Progenitor cell of endocrine pancreas (in vitro differentiated cells): ENCODE measurements around the gene NFIL3. TPM values are rescaled to one million over a fixed set of nuclear protein-coding genes. Genes with fewer than 3 reads are reported as not detected.

ENCODE experiments used
- DNase-seq: peaks from one replicate; pipeline ENCODE4 v3.0.0; 2021; ENCODE audit warnings: low spot score; ENCODE audit not compliant: unreplicated experiment
- H3K27ac Mint-ChIP-seq: 2 replicates; pipeline ENCODE4 v1.8.0; 2021; ENCODE audit warnings: mild to moderate bottlenecking, moderate library complexity, mixed read lengths
- H3K27me3 Mint-ChIP-seq: 2 replicates; pipeline ENCODE4 v1.8.0; 2021; ENCODE audit warnings: mixed read lengths
- H3K36me3 Mint-ChIP-seq: 2 replicates; pipeline ENCODE4 v1.8.0; 2022; ENCODE audit warnings: mixed read lengths; ENCODE audit not compliant: insufficient read depth
- H3K4me1 Mint-ChIP-seq: 2 replicates; pipeline ENCODE4 v1.8.0; 2021; ENCODE audit warnings: low read depth, mixed read lengths
- H3K4me3 Mint-ChIP-seq: 2 replicates; pipeline ENCODE4 v1.8.0; 2021; ENCODE audit warnings: low read depth, mild to moderate bottlenecking, moderate library complexity, mixed read lengths
- H3K9me3 Mint-ChIP-seq: 2 replicates; pipeline ENCODE4 v1.8.0; 2021; ENCODE audit warnings: low read depth, mixed read lengths
- CTCF ChIP-seq: fragments of 200-600 bp; sonication (generic); IDR thresholded peaks from one replicate; pipeline ENCODE4 v1.5.0; 2021; ENCODE audit warnings: antibody characterized with exemption, mild to moderate bottlenecking; ENCODE audit not compliant: unreplicated experiment
- total RNA-seq: library from RNA; stranded (reverse); gene quantifications from 2 replicates; pipeline ENCODE4 v1.2.1, GENCODE V29; 2021

NFIL3 gene
- total RNA-seq, 1 donor from 2014 or later = 22.0 TPM

GRCh38 chr9:91411096-91411771 lies 12.4 kb downstream of the NFIL3 start:
- no peak overlapping the region for H3K4me3 Mint-ChIP-seq
- no peaks in the 10 kb centered on the region for H3K27me3 Mint-ChIP-seq
- no peaks in the 10 kb centered on the region for H3K4me1 Mint-ChIP-seq
- no peak for TF ChIP-seq CTCF
- H3K36me3 Mint-ChIP-seq = peaks cover 26% of the 10 kb centered on the region
- no peaks in the 10 kb centered on the region for H3K9me3 Mint-ChIP-seq
- no peak for DNase-seq
- H3K27ac Mint-ChIP-seq = no peak overlapping the region

- no peak overlapping the region for H3K4me3 Mint-ChIP-seq
- no peak overlapping the region for H3K27ac Mint-ChIP-seq
- no peaks in the 10 kb centered on the region for H3K4me1 Mint-ChIP-seq
- no peaks in the 10 kb centered on the region for H3K9me3 Mint-ChIP-seq
- H3K36me3 Mint-ChIP-seq = peaks cover 27% of the 10 kb centered on the region
- no peak for TF ChIP-seq CTCF
- H3K27me3 Mint-ChIP-seq = no peaks in the 10 kb centered on the region
- DNase-seq = no peak
Observed at GRCh38 chr9:91410161-91410560, 13.5 kb downstream of the NFIL3 start.

GRCh38 chr9:91408475-91408874 lies 15.2 kb downstream of the NFIL3 start:
- Mint-ChIP-seq H3K36me3 (peaks cover 28% of the 10 kb centered on the region), H3K4me1 (peaks cover 4% of the 10 kb centered on the region), H3K4me3 (no peak overlapping the region), H3K9me3 (no peaks in the 10 kb centered on the region), H3K27ac (no peak overlapping the region), H3K27me3 (no peaks in the 10 kb centered on the region)
- no peak for TF ChIP-seq CTCF
- no peak for DNase-seq

- no peak overlapping the region for H3K4me3 Mint-ChIP-seq
- H3K4me1 Mint-ChIP-seq = peaks cover 4% of the 10 kb centered on the region
- DNase-seq = no peak
- H3K27me3 Mint-ChIP-seq = no peaks in the 10 kb centered on the region
- H3K27ac Mint-ChIP-seq = peak overlapping the region; percentile 53
- no peaks in the 10 kb centered on the region for H3K9me3 Mint-ChIP-seq
- no peak for TF ChIP-seq CTCF
- peaks cover 28% of the 10 kb centered on the region for H3K36me3 Mint-ChIP-seq
Observed at GRCh38 chr9:91407580-91408318, 15.9 kb downstream of the NFIL3 start.

GRCh38 chr9:91405343-91406077 lies 18.1 kb downstream of the NFIL3 start:
- Mint-ChIP-seq H3K27me3 (no peaks in the 10 kb centered on the region), H3K36me3 (peaks cover 26% of the 10 kb centered on the region), H3K27ac (no peak overlapping the region), H3K4me3 (no peak overlapping the region), H3K4me1 (peaks cover 4% of the 10 kb centered on the region), H3K9me3 (no peaks in the 10 kb centered on the region)
- DNase-seq = no peak
- TF ChIP-seq CTCF = no peak
